A204.1 (cell line): ENCODE measurements around the gene PRLHR.

Source experiments
- FAIRE-seq: peaks from 2 replicates; lab custom pipeline; 2012; peaks lifted over from hg19 to GRCh38; lab: Jason Lieb, UNC

Gene PRLHR

DNA sequence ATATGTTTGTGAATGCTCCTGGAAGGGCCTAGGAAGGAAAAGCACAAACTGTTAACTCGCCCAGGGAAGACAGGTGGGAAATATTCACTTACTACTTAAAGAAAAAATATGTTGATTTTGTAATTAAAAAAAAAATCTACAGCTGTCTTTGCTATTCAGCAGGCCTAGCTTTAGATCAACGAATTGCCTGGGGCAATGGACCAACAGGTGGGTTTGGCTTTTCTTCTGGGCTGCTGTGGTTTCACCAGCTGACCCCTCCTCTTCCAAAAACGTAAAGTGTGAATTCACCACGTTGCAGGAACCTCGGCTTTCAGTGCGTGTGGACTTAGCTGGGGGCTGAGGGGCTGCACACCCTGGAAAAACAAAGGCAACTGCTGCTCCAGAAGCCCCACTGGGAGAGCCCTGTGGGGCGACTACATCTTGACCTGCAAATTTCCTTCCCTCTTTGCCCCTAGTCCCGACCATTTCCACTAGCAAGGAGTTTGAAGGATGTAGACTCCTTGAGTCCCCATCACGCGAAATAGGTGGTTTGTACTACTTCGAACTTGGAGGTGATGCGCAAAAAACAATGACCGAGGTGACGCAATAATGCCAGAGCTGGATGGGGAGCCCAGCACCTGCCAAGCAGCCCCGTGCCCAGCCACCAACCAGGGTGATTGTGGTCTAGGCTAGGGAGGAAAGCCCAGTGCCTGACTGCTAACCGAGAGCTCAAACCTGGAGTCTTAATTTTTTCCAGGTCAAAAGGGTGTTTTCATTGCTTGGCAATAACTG lies 7.4 kb downstream of the PRLHR start:
- FAIRE-seq, result no peak

DNA sequence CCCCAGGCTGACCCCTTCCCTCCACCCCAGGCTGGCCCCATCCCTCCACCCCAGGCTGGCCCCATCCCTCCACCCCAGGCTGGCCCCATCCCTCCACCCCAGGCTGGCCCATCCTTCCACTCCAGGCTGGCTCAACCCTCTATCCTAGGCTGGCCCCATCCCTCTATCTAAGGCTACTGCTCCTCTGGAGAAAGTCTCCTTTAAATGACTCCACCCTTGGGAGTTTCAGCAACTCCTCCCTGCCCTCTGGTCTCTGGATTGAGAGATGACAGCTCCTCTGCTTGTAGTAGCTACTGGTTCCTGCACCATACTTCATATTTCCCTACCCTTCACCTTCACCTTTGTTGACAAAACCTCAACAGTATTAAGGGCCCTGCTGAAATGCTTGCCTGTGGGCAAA lies 8.5 kb downstream of the PRLHR start:
- no peak for FAIRE-seq

DNA sequence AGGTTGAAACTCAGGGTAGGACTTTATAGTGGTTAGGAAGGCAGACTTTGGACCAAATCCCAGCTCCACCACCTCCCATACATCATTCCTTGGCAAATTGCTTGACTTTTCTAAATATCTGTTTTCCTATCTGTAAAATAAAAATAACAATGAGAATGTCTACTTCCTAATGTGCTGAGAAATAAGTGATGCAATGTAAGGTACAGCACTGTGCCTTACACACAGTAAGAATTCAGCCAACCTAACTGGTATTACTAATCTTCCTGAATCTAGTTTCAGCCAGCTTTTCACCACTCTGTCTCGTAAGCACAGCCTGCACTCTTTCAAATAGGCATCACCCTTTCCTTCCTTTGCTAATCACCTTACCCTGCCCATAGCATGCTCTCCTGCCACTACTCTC lies 9.7 kb downstream of the PRLHR start:
- FAIRE-seq, result no peak

DNA sequence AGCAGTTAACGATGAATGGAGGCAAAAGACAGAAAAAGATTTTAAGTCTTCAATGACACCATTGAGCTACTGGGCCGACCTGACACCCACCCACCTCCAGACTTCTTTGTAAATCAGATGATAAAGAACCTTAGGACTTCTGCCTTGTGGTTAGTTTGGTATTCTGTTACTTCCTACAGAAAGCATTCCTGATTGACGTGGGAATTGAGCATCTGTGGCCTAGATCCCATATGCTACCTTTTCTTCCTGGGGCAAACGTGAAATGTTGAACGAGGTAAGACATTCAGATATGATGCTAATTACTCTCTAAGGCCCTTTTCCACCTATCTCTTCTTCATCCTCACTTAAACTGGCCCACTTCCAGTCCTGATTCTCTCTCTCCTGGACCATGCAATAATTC lies 10.2 kb downstream of the PRLHR start:
- no peak for FAIRE-seq

DNA sequence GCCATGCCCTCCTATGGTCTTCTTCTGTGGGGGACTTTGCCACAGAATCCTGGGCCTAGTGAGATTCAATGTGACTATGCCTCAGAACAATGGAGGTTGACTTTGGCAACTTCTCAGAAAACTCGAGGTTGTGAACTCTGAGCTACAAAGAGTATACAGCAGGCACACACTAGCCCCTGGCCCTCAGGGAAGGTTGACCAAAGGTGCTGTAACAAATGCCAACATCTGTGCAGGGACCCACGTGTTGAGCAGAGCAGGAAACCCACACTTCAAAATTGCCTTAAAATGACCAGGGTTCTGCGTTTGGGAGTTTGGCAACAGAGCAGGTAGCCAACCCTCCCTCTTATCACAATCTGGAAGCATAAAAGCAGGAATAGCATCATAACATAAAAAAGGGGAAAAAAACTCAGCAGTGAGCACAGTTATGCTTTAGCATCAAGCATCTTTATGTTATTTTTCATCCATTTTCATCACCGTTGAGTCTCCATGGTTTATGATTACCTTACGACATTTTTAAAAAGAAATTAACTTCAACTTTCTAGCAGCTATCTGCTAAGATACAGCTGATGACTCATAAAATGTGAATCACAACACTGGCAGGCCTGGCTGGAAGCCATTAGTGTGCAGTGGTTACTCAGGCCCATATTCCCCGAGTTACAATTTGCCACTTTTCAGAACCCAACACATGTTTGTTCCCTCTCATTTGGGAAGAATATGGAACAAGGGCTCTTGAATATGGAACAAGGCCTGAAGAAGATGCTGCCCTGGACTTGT lies 11.1 kb downstream of the PRLHR start:
- no peak for FAIRE-seq

DNA sequence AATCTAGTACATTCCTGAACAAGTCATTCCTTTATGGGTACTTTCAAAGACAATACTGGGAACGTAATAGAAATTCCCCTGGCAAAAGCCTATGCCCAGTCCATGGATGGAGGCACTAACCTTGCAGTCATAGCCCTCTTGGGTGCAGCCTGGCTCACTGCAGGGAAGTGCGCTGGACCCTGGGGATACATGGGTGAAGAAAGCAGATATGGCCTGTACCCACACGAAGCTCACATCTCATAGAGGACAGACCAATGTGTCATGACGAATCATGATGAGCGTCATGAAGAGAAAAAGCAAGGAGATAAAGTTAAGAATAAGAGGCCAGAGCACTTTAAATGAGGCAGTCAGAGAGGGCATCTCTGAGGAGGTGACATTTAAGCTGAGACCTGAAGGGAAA lies 11.8 kb downstream of the PRLHR start:
- FAIRE-seq, result no peak

DNA sequence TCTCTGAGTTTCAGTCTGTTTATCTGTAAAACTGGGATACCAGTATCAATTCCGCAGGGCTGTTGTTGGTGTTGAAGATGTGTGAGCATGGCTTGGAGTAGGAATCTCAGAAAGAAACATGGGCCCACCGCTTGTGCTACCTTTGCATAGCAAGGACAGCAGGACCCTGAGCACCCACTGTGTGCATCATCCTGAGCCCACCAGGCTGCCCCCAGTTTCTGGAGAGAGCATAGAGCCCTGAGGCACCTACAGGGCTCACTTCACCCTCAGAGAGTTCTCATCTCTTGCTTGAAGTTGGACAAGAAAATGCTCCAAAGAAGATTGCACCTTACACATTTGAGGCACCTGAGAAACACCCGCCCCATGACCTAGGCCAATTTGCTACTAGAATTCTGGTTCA lies 12.9 kb downstream of the PRLHR start:
- no peak for FAIRE-seq

DNA sequence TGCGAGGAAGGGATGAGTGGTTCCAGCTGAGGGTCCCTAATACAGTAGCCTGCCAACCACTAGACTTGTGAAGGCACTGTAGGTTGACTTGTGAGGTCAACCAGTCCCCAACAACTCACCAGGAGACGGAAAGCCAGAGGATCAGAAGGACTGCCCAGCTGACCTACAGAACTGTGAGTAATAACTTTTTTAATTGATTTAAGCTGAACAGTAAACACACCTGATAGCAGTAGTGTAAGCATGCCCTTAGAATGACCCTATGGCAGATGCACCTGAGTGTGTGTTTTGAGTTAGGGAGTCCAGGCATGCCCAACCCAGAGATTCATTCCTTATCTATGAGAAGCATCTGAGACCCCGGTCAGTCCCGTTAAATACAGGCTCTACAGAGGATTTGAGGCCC lies 14.1 kb downstream of the PRLHR start:
- no peak for FAIRE-seq

DNA sequence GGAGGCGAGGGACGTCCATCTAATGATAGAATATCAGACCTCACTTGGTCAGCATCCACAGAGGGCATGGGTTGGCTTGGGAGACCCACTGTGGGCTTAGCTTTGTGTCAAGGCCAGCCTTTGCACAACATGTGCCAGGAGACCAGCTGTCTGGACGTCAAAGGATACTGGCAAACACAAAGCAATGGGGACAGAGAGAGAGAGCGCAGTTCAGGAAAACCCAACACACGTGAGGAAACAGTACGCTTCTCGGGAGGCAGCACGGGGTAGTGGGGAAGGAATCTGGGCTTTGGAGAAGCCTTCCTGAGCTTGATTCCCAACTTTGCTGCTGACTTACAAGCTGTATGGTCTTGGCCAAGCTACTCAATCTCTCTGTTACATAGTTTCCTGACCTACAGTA lies 14.7 kb downstream of the PRLHR start:
- no peak for FAIRE-seq

DNA sequence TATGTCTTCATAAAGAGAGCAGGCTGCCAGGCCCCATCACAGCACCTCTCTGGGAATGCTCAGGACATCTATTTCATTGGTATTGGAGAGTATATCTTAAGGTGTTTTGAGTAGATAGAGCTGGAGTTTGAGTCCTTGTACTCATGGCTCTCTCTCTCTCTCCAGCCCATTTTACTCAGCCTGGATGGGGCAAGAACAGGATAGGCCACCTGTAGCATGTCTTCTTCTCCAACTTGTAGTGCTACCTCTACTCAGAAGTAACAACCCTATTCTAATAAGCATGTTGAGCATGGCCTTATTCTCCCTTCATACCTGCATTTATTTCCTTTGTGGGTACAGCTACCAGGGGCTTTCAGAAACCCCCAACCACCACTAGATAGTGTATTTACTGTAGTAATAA lies 21.9 kb downstream of the PRLHR start:
- no peak for FAIRE-seq

DNA sequence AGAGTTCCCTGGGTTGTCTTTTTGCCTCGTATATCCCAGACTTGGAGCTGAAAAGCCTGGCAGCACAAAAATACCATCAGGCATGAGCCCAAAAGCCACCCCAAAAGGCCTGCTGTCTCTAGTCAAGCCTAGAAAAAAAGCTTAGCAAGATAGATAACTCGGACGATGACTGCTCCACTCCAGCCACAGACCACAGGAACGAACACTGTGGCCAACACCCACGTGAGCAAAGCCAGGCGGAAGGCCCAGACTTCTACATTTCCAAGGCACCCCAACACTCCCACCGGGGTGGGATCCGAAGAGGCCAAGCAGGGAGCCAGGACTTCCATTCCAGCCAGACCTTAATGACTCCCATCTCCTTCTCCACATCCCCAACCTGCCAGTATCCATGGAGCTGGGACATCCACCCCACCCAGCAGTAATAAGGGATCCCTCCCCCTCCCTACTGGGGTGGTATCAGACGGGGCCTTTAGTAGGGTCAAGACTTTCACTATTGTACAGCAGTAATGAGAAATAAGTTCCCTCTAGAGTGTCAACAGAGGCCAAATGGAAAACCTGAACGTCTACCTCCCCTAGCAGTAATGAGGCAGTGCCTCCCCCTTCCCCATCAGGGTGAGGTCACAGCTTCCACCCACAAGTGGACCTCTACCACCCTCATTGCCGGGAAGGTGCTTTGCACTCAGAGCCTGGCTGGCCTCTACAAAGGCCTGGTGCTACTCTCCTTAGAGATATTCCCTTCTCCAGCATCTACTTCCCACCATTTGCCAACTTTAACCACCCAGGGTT lies 23.0 kb downstream of the PRLHR start:
- no peak for FAIRE-seq

DNA sequence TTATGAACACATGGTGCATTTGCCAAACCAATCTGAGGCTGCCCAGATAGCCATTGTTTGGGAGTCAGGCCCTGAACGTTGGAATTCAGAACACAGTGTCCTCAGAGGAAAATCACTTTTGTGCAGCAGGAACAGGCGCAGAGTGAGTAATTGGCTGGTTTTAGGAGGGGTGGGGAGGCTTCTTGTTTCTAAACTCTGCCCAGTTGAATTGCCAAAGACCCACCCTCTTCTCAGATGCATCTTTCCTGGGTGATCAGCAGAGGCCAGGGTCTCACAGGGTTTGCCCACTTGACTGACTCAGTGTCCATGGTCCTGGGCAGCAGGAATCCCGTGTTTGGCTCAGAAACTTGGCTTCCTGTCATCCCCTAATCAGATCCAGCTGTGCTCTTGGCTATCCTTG lies 24.3 kb downstream of the PRLHR start:
- no peak for FAIRE-seq

DNA sequence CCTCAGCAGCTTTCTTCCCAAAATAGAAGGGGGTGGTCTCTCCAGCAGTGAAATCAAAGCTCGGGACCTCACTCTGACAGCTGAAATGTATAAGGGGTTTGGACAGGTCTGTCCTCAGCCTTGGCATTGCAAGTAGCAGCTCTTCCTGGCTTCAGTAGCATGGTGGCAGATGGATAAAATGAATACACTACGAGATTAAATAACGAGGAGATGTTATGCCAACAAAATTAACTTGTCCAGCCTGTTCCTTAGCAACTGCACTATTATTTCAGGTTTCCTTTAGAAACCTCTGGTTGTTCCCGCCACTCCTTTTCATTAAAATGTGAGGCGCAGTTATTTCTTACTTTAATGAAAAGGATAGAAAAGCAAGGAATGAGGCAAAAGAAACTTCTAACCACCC lies 24.9 kb downstream of the PRLHR start:
- no peak for FAIRE-seq

DNA sequence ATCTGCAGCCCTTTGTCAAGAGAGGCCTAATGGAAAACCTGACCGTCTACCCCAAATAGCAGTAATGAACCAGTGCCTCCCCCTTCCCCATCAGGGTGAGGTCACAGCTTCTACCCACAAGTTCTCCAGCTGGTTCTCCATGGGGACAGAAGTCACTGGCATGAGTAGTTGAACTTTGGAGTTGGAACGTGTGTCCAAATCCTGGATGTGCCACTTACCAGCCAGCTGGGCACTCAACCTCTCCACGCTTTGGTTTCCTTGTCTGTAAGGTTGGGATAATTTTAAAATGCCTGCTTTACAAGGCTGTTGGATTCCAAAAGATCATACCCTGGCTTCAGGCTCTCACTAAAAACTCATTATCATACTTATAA lies 25.6 kb downstream of the PRLHR start:
- no peak for FAIRE-seq

DNA sequence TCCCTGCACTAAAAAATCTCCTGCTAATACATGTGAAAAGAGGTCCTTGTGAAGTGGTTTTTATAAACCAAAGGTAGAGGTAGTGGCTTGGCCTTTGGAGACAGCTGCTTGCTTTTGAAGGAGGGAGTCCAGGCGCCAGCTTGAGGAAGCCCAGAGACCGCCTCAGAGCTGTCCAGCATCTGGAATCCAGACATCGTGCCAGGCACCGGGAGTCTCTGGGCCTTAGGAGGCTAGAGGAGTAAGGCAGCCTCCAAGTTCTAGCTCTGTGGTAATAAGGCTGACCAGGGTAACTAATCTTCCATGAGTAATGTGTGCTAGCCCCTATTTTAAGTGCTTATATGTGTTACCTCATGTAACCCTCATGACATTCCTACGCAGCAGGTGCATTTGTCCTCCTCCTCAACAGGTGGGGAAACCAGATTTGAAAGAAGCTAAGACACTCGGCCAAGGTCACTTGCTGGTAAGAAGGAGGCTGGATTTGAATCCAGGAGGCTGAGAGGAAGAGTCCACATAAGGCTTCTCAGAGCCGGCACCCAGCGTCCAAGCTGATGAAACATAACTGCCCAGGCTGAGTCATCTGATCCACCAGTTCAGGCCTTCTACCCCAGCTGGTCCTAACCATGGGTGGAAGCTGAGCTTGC lies 26.1 kb downstream of the PRLHR start:
- no peak for FAIRE-seq

DNA sequence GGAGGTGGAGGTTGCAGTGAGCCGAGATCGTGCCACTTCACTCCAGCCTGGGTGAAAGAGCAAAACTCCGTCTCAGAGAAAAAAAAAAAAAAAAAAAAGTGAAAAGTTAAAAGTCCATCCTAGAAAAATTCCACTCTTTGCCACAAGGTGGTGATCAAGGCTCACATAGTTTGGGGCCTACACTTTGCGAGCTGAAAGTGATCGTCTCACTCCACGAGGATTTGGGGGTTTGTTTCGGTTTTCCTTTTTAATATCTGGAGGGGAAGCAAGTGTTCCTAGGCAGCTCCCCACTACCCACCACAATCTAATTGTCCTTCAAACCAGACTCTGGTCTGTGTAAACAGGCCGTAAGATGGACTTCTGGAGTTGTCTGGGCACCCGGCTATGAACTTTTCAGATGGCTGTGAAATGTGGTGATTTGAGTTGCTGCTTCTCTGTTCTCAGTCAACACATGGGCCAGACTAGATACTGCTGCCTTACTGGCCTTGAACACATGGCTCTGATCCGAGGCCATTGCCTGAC lies 27.1 kb downstream of the PRLHR start:
- FAIRE-seq, result peak; percentile 97

DNA sequence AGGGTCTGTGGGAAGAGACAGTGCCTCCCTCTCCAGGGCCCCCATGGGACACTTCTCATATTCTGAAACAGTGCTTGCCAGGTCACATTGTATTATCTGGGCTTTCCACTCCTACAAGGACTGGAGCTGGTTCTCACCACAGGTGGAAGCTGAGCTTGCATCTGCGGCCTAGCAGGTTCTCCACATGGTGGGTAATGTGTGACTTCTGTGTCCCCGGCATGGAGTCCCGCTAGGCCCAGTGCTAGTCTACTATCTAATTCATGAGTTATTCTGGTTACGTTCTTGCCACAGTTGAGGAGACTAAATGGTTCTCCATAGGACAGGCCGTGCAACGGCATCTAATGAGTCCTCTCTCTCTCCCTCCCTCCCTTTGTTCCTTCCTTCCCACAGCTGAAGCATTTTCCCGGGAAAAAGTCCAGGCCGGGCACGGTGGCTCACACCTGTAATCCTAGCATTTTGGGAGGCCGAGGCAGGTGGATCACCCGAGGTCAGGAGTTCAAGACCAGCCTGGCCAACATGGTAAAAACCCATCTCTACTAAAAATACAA lies 27.7 kb downstream of the PRLHR start:
- no peak for FAIRE-seq

DNA sequence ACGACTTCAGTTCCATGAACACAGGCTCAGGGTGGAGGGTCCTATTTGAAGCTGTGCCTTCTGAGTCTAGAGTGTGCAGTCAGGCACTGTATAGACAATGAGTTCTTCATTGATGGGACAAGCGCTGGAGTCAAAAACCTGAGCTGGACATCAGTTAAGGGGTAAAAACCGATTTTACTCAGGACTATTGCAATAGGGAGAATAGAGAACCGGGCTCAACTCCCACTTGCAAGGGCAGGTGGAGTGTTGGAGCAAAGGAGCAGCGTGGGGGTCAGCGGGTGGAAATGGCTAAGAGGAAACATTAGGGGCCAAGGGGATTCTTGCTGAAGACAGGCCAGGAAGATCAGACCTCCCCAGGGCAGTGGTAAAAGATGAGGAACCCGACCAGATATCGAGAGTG lies 28.5 kb downstream of the PRLHR start:
- no peak for FAIRE-seq

DNA sequence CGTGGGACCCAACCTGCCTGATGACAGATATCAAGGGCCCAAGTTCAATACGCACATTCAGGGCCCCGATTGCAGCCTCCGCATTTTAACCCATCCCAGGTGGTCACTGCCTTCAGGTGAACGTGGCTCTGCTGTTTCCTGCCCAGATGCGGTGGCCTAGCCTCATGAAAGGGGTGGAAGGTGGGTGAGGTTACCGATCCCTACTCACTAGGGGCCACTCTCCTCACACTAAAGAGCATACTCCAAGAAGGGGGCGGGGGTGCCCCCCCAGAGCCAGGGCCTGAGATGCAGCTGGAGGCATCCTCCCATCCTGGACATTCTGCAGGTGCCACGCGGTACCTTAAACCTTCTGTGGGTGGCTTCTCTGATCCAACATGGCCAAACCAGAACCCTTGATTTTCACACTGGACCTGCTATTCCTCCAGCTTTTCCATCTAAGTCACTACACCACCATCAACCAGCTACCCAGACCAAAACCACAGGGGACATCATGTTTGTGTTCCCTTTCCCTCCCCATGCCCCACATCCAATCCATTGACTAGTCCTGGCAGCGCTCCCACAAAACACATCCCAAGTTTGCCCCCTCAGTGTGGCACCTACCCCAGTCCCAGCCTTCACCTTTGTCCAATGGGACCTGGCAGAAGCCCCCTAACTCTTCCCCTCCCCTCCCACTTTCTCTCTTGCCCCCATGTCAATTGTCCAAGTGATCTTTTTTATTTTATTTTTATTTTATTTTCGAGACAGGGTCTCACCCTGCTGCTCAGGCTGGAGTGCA lies 30.0 kb downstream of the PRLHR start:
- no peak for FAIRE-seq

DNA sequence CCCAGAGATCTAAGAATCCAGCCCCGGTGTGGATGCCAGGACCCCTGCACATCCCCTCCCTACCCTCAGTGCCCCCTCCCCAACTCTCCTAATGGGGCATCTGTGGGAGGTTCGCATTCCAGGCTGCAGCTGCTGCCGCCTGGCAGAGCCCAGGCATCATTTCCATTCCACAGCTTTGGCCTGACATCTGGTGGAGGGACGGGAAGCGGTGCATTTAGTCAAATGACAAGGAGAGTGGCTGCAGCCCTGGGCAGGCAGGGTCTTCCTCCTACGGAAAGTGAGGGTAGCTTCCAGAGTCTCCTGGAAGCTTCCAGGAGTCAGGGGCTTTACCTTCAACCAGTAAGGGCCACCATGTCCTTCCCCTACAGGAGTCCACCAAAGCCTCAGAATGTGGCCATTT lies 30.8 kb downstream of the PRLHR start:
- no peak for FAIRE-seq

DNA sequence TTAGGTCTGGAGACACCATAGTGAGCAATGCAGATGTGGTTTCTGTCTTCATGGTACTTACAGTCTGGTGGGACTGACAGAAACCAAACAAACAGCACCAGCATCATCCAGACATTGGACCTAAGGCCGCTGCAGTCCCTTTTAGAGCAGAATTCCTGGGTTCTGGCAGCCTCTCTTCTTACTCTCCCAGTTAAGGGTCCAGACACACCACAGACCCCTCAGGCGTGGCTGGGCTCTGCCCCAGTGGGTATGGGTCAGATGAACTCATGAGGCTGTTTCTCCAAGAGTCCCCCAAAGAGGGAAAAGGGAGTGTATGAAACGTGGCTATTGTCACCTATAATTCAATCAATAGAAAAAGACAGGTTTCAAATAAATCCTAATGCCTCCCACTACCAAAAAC lies 31.3 kb downstream of the PRLHR start:
- no peak for FAIRE-seq
